Smooth muscle cell (in vitro differentiated cells): ENCODE data around the gene DCTN1. TPM values are rescaled to one million over a fixed set of nuclear protein-coding genes. Genes with fewer than 3 reads are reported as not detected.
"Not testable (repeated sequence)": the region's sequence is repeated elsewhere in the genome, so short reads cannot be mapped to it uniquely, and the experiment has no call there.

Source experiments
- DNase-seq: peaks from one replicate; lab custom pipeline; 2025; ENCODE audit not compliant: unreplicated experiment; lab: John Stamatoyannopoulos, UW
- H2AFZ ChIP-seq: fragments of 200-600 bp; sonication (generic); 2 replicates; pipeline ENCODE4 v1.6.0; 2016; ENCODE audit warnings: antibody characterized with exemption, low read depth, mild to moderate bottlenecking
- H3F3A ChIP-seq: fragments of 200-600 bp; sonication (generic); 2 replicates; pipeline ENCODE4 v1.6.0; 2017; ENCODE audit warnings: antibody characterized with exemption, low read depth
- H3K27ac ChIP-seq: fragments of 200-600 bp; sonication (generic); 2 replicates; pipeline ENCODE4 v1.5.1; 2016; ENCODE audit warnings: low read depth, mild to moderate bottlenecking
- H3K27me3 ChIP-seq: fragments of 200-600 bp; sonication (generic); 2 replicates; pipeline ENCODE4 v1.6.1; 2016; ENCODE audit warnings: low read depth, mild to moderate bottlenecking
- H3K36me3 ChIP-seq: fragments of 200-600 bp; sonication (generic); 2 replicates; pipeline ENCODE4 v1.5.1; 2016; ENCODE audit warnings: low read depth
- H3K4me1 ChIP-seq: fragments of 200-600 bp; sonication (generic); 2 replicates; pipeline ENCODE4 v1.5.1; 2016; ENCODE audit warnings: low read depth
- H3K4me2 ChIP-seq: fragments of 200-600 bp; sonication (generic); 2 replicates; pipeline ENCODE4 v1.6.0; 2016; ENCODE audit warnings: mild to moderate bottlenecking
- H3K4me3 ChIP-seq: fragments of 200-600 bp; sonication (generic); 2 replicates; pipeline ENCODE4 v1.5.1; 2016; ENCODE audit warnings: mild to moderate bottlenecking
- H3K79me2 ChIP-seq: fragments of 200-600 bp; sonication (generic); 2 replicates; pipeline ENCODE4 v1.6.0; 2016; ENCODE audit warnings: low read depth, mild to moderate bottlenecking
- H3K9ac ChIP-seq: fragments of 200-600 bp; sonication (generic); 2 replicates; pipeline ENCODE4 v1.6.0; 2016; ENCODE audit warnings: low read depth
- H3K9me3 ChIP-seq: fragments of 200-600 bp; sonication (generic); replicated peaks from 2 replicates; pipeline ENCODE4 v1.5.1; 2016; ENCODE audit warnings: low read depth
- H4K20me1 ChIP-seq: fragments of 200-600 bp; sonication (generic); 2 replicates; pipeline ENCODE4 v1.6.0; 2016; ENCODE audit warnings: low read depth
- WGBS: methylation state at CpG from one replicate; pipeline ENCODE4 v1.1.7; 2016; ENCODE audit warnings: low lambda C conversion rate; 5-methylcytosine and 5-hydroxymethylcytosine counted together
- polyA plus RNA-seq: library from polyadenylated mRNA; unstranded; fragments of >200 nt; fragmentation: Nextera tagmentation; extraction: Ambion mirVana; gene quantifications from 2 replicates; pipeline ENCODE4 v1.2.1, GENCODE V29; 2016
- total RNA-seq: library from RNA; depleted of rRNA; stranded (reverse); fragments of >200 nt; gene quantifications from 2 replicates; pipeline ENCODE4 v1.2.3, GENCODE V29; 2014
- TF ChIP-seq, protein P1 (sequence below): fragments of 200-600 bp; sonication (generic); IDR thresholded peaks from 2 replicates; pipeline ENCODE4 v1.5.1; 2017; ENCODE audit warnings: borderline replicate concordance, mild to moderate bottlenecking, antibody characterized with exemption; ENCODE audit not compliant: insufficient read depth, poor library complexity, severe bottlenecking

DCTN1 gene
- total and polyA plus RNA-seq, 2 experiments from 2014 or later = 65.8 to 105 TPM

DNA sequence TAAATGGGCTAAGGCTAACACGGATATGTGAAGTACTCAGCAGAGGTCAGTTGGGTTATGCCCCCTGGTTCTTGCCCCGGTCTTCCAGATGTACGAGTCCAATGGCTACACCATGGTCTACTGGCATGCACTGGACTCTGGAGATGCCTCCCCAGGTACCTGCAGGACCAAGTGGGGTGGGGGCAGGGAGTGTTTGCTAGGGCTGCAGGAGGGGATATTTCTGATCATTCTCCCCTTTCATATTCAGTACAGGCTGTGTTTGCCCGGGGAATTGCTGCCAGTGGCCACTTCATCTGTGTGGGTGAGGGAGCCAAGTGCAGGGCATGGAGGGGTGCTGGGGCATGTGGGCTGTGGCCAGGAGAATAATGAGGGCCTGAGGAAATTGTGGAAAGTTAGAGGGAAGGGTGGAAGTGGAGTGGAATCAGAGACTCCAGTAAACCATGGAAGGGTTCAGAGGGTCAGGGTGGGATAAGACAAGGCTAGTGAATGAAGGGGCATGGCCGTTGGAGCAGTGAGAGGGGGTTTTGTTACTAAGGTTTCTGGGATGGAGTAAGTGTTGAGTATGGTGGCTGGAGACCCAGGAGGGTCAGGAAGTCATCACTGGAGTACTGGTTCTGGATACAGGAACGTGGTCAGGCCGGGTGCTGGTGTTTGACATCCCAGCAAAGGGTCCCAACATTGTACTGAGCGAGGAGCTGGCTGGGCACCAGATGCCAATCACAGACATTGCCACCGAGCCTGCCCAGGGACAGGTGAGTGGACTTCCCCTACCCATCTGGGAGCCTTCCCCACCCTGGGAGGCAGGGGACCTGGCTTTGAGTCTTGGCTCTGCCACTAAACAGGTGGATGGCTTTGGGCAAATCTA lies 43.4 kb upstream of the DCTN1 start:
- Histone ChIP-seq H3K9ac (no peak overlapping the region), H3K9me3 (no peaks in the 10 kb centered on the region), H3K36me3 (no peaks in the 10 kb centered on the region), H3K4me3 (no peak overlapping the region), H3F3A (peaks cover 18% of the 10 kb centered on the region), H3K27me3 (peaks cover 4% of the 10 kb centered on the region), H3K4me2 (no peak overlapping the region), H3K27ac (peak overlapping the region; percentile 83), H3K79me2 (no peaks in the 10 kb centered on the region), H4K20me1 (peaks cover 1% of the 10 kb centered on the region), H2AFZ (no peak overlapping the region), H3K4me1 (peaks cover 5% of the 10 kb centered on the region)
- no peak for DNase-seq
- WGBS = 93% methylated on average over 9 of the region's 9 CpGs
- TF ChIP-seq, protein P1, sequence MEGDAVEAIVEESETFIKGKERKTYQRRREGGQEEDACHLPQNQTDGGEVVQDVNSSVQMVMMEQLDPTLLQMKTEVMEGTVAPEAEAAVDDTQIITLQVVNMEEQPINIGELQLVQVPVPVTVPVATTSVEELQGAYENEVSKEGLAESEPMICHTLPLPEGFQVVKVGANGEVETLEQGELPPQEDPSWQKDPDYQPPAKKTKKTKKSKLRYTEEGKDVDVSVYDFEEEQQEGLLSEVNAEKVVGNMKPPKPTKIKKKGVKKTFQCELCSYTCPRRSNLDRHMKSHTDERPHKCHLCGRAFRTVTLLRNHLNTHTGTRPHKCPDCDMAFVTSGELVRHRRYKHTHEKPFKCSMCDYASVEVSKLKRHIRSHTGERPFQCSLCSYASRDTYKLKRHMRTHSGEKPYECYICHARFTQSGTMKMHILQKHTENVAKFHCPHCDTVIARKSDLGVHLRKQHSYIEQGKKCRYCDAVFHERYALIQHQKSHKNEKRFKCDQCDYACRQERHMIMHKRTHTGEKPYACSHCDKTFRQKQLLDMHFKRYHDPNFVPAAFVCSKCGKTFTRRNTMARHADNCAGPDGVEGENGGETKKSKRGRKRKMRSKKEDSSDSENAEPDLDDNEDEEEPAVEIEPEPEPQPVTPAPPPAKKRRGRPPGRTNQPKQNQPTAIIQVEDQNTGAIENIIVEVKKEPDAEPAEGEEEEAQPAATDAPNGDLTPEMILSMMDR = no peak

DNA sequence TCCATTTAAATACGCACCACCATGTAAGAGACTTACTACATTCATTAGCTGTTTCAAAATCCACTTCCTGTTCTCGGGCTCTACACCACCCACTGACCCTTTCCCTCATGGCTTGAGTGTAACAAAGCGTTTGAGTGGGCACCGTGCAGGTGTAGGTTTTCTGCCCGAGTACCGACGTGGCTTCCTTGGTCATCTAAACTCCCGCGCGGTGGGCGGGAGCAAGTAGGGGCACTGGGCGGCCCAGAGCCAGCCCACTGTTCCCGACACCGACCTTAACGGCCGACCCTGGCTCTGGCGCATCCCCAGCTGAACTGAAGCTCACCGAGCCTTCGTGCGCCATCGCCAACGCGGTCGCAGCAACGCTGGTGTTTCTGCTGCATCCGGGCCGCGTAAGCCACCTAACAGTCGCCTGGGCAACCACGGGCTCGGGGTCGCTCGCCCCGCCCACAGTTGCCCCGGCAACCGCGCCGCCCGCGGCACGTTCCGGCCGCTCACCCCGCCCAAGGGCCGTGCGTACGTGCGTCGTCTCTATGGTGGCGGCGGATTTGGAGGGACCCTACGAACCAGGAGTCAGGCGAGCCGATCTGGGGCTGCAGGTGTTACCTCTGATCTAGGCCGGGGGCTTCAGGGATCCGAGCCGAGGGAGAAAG lies 41.2 kb upstream of the DCTN1 start, which contains the start of the genes C2orf81 and WDR54:
TSS of gene C2orf81 (minus strand) at position 399 of the 650 bp plus-strand sequence. CDS start at position 340, 59 bp downstream.
TSS of gene WDR54 (plus strand) at position 510 of the 650 bp plus-strand sequence. CDS start 424 bp downstream, outside the sequence.
- no peaks in the 10 kb centered on the region for H4K20me1 ChIP-seq
- H3K4me3 ChIP-seq = peak within 1 kb of the TSS; percentile 59
- H3F3A ChIP-seq = peaks cover 5% of the 10 kb centered on the region
- peaks cover 4% of the 10 kb centered on the region for H3K27me3 ChIP-seq
- peak within 1 kb of the TSS; percentile 96 for H3K4me2 ChIP-seq
- H3K9ac ChIP-seq = no peak within 1 kb of the TSS
- no peaks in the 10 kb centered on the region for H3K9me3 ChIP-seq
- H3K27ac ChIP-seq = peak within 1 kb of the TSS; percentile 2
- TF ChIP-seq, protein P1 = no peak
- no peaks in the 10 kb centered on the region for H3K36me3 ChIP-seq
- H3K79me2 ChIP-seq = no peaks in the 10 kb centered on the region
- DNase-seq = peak; percentile 45
- H2AFZ ChIP-seq = peak within 1 kb of the TSS; percentile 87
- 2% methylated on average over 57 of the region's 57 CpGs for WGBS
- H3K4me1 ChIP-seq = peaks cover 5% of the 10 kb centered on the region

DNA sequence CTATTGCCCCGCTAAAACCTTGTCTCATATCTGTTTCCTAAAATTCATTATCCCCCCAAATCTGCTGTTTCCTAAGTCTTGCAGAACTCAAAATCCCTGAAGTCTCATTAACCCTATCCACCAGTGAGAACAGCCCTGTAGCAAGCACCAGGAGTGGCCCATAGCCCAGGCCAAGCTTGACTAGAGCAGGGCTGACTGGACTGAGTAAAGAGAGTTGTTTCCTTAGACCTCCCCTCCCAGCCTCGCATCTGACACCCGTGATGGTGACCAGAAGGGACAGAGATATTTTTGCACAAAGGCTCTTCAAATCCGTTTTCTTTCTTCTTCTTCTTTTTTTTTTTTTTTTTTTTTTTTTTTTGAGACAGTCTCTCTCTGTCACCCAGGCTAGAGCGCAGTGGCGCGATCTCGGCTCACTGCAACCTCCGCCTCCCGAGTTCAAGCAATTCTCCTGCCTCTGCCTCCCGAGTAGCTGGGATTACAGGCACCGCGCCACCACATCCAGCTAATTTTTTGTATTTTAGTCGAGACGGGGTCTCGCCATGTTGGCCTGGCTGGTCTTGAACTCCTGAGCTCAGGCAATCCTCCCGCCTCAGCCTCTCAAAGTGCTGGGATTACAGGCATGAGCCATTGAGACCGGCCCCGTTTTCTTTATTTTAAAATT lies 40.5 kb upstream of the DCTN1 start:
- peak overlapping the region; percentile 87 for H2AFZ ChIP-seq
- WGBS = 84% methylated on average over 19 of the region's 19 CpGs

DNA sequence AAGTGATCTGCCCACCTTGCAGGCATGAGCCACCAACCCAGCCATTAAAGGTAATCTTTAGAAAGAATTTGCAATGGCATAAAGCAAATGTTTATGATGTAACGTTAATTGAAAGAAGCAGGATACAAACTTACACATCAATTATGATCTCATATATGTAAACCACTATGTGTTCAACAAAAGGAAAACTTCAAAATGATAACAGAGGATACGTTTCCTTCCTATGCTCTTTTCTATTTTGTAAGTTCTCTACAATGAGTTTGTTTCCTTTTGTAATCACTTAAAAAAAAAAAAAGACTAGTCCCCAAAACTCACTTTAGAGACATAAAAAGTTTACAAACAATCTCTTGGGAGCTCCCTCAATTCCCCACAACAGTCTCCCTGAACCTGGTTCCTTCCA lies 39.9 kb upstream of the DCTN1 start:
- H3K4me2 ChIP-seq = no peak overlapping the region

More for the DNA sequence above, 40.5 kb upstream of the DCTN1 start:
- not testable (repeated sequence) for H3K79me2 ChIP-seq, H4K20me1 ChIP-seq, H3K36me3 ChIP-seq, H3K27me3 ChIP-seq, DNase-seq, H3K9me3 ChIP-seq, H3F3A ChIP-seq, H3K4me1 ChIP-seq, H3K9ac ChIP-seq
- H3K4me3 ChIP-seq = peak overlapping the region; percentile 59
- H3K4me2 ChIP-seq = peak overlapping the region; percentile 96
- peak overlapping the region; percentile 2 for H3K27ac ChIP-seq

More for the DNA sequence above, 39.9 kb upstream of the DCTN1 start:
- H3F3A ChIP-seq = peaks cover 5% of the 10 kb centered on the region
- peaks cover 5% of the 10 kb centered on the region for H3K4me1 ChIP-seq
- H2AFZ ChIP-seq = no peak overlapping the region
- no peak overlapping the region for H3K27ac ChIP-seq
- H3K27me3 ChIP-seq = peaks cover 4% of the 10 kb centered on the region
- H4K20me1 ChIP-seq = no peaks in the 10 kb centered on the region
- no peak for DNase-seq
- no peaks in the 10 kb centered on the region for H3K9me3 ChIP-seq
- H3K9ac ChIP-seq = no peak overlapping the region
- H3K36me3 ChIP-seq = no peaks in the 10 kb centered on the region
- no peak overlapping the region for H3K4me3 ChIP-seq
- TF ChIP-seq, protein P1 = no peak
- WGBS = 91% methylated on average over 2 of the region's 2 CpGs
- no peaks in the 10 kb centered on the region for H3K79me2 ChIP-seq
